ENCODE measurements around the gene SLC25A13. TPM values are rescaled to one million over a fixed set of nuclear protein-coding genes. Genes with fewer than 3 reads are reported as not detected.

Gene SLC25A13
- total and polyA plus RNA-seq, 2 of the 4 experiments (the other 2 are of a cell fraction): 7.4 to 11.7 TPM

- H3K18ac ChIP-seq (ENCODE audit: low read depth, low read length): no peak overlapping the region
- TF ChIP-seq NFE2L2 (IDR thresholded peaks at IDR 0.05; ENCODE audit: low read depth, low read length) (no peak), RAD21 (IDR thresholded peaks at IDR 0.05; ENCODE audit: low read length) (no peak), MAFK (IDR thresholded peaks at IDR 0.05; ENCODE audit: low read depth, low read length) (no peak), RFX5 (IDR thresholded peaks at IDR 0.05; ENCODE audit: low read depth, low read length) (no peak), CEBPB (IDR thresholded peaks at IDR 0.05; ENCODE audit: low read depth, low read length) (no peak), CTCF (conservative IDR thresholded peaks at IDR 0.05; ENCODE audit: low read depth, low read length) (no peak), BHLHE40 (IDR thresholded peaks at IDR 0.05; ENCODE audit: low read depth, low read length) (no peak), SMC3 (IDR thresholded peaks at IDR 0.05; ENCODE audit: low read depth, low read length) (no peak), POLR2A (IDR thresholded peaks at IDR 0.05; ENCODE audit: low read depth, low read length) (no peak), MXI1 (IDR thresholded peaks at IDR 0.05; ENCODE audit: borderline replicate concordance, low read depth, low read length) (no peak), FOS (IDR thresholded peaks at IDR 0.05; ENCODE audit: low read depth, low read length) (no peak), MAZ (IDR thresholded peaks at IDR 0.05; ENCODE audit: borderline replicate concordance, low read depth, low read length) (no peak), CHD1 (IDR thresholded peaks at IDR 0.05; ENCODE audit: low read depth, low read length) (no peak)
- TF ChIP-seq, protein P1, sequence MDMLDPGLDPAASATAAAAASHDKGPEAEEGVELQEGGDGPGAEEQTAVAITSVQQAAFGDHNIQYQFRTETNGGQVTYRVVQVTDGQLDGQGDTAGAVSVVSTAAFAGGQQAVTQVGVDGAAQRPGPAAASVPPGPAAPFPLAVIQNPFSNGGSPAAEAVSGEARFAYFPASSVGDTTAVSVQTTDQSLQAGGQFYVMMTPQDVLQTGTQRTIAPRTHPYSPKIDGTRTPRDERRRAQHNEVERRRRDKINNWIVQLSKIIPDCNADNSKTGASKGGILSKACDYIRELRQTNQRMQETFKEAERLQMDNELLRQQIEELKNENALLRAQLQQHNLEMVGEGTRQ (IDR thresholded peaks at IDR 0.05; ENCODE audit: low read depth, low read length): no peak
- H3K9me3 ChIP-seq (ENCODE audit: control insufficient read depth, insufficient read depth, low read length): no peaks in the 10 kb centered on the region
- H4K8ac ChIP-seq (ENCODE audit: low read depth in 2 of 2, low read length in 2 of 2): no peak overlapping the region
- H3K4me1 ChIP-seq (ENCODE audit: control insufficient read depth, insufficient read depth, low read length): no peaks in the 10 kb centered on the region
- H3K27me3 ChIP-seq (ENCODE audit: control insufficient read depth, insufficient read depth, low read length): peaks cover 3% of the 10 kb centered on the region
- H3K27ac ChIP-seq (ENCODE audit: insufficient read depth, low read length): no peak overlapping the region
- H3K4me3 ChIP-seq (ENCODE audit: insufficient read depth, low read depth, low read length): no peak overlapping the region
- intact Hi-C loops (cut with micrococcal nuclease): no loop called here
- H3K79me1 ChIP-seq (ENCODE audit: low read depth in 1 of 2, low read length in 2 of 2): no peaks in the 10 kb centered on the region
- no peak overlapping the region for H4K91ac ChIP-seq (ENCODE audit: insufficient read depth, low read depth, low read length)
- no peaks in the 10 kb centered on the region for H3K9me1 ChIP-seq (ENCODE audit: insufficient read depth, low read length)
- no peak overlapping the region for H3K4ac ChIP-seq (ENCODE audit: low read depth, low read length)
- H4K20me1 ChIP-seq (ENCODE audit: insufficient read depth, low read length): no peaks in the 10 kb centered on the region
- H2AK9ac ChIP-seq (replicated peaks; ENCODE audit: low read depth, low read length, poor library complexity): no peak overlapping the region
- no peak overlapping the region for H3K9ac ChIP-seq (ENCODE audit: low read depth, low read length)
- no peak overlapping the region for H2AK5ac ChIP-seq (ENCODE audit: low read depth, low read length)
- ChIA-PET POLR2A (ENCODE audit: unreplicated experiment) (no interaction called here), CTCF (no interaction called here)
- no peak overlapping the region for H3K23ac ChIP-seq (ENCODE audit: low read depth, low read length)
- no TSS peak for BruUV-seq (replicated peaks)
- H2BK5ac ChIP-seq (ENCODE audit: low read depth, low read length, poor library complexity, severe bottlenecking): no peak overlapping the region
- H3K56ac ChIP-seq (ENCODE audit: extremely low read depth, insufficient read depth, low read length): no peak overlapping the region
- dilution Hi-C loops (cut with HindIII; ENCODE audit: low sequenced_read_pairs, unreplicated experiment): no loop called here
- no peak overlapping the region for H2AFZ ChIP-seq (replicated peaks; ENCODE audit: low read length, poor library complexity)
- no peak for DNase-seq
- WGBS, 2 experiments (ENCODE audit: extremely low coverage in 2 of 2, insufficient read length in 1 of 2): no CpG with 5 or more reads among the region's 2 CpGs
- no peak overlapping the region for H2BK20ac ChIP-seq (ENCODE audit: low read depth, low read length)
- H3K14ac ChIP-seq (replicated peaks; ENCODE audit: low read depth, low read length): no peak overlapping the region
- no peak overlapping the region for H2BK15ac ChIP-seq (ENCODE audit: low read depth, low read length)
- ATAC-seq (ENCODE audit: low read depth): no peak
- H3K36me3 ChIP-seq (ENCODE audit: control insufficient read depth, insufficient read depth, low read length): no peaks in the 10 kb centered on the region
- no peak overlapping the region for H4K5ac ChIP-seq (ENCODE audit: low read depth, low read length)
- no peak overlapping the region for H2BK120ac ChIP-seq (ENCODE audit: low read depth, low read length)
- in situ Hi-C loops (cut with MboI; ENCODE audit: low sequenced_read_pairs): no loop called here
- no peak overlapping the region for H3K4me2 ChIP-seq (ENCODE audit: low read depth, low read length)
These were observed 9.3 kb upstream of the SLC25A13 start for GRCh38 chr7:96331233-96331632.

Data from IMR-90 (cell line).